Measurements from ENCODE around the gene PROCA1. TPM values are rescaled to one million over a fixed set of nuclear protein-coding genes. Genes with fewer than 3 reads are reported as not detected.

PROCA1 gene
- total and polyA plus RNA-seq, 9 of the 15 experiments (the other 6 are each of a cell fraction or from before 2014, with no cell fraction given), result 0.78 to 16.2 (median 5.6) TPM

- TF ChIP-seq MGA (IDR thresholded peaks at IDR 0.05) (peak; percentile 3; the same call in 1 of the 2 replicates), TSHZ1 (CRISPR knock-in tag; IDR thresholded peaks at IDR 0.05) (no peak), MTF1 (CRISPR knock-in tag; IDR thresholded peaks at IDR 0.05; ENCODE audit: borderline replicate concordance) (no peak), ZBTB1 (CRISPR knock-in tag; IDR thresholded peaks at IDR 0.05; ENCODE audit: borderline replicate concordance, low read depth) (no peak), JUNB (CRISPR knock-in tag; conservative IDR thresholded peaks at IDR 0.05) (no peak), PRMT5 (CRISPR knock-in tag; IDR thresholded peaks at IDR 0.05) (no peak), RBBP5 (IDR thresholded peaks at IDR 0.05; ENCODE audit: borderline replicate concordance, insufficient read depth, low read length, poor library complexity, severe bottlenecking) (no peak), TEAD2 (tag; IDR thresholded peaks at IDR 0.05) (no peak), SIX5 (IDR thresholded peaks at IDR 0.05; ENCODE audit: borderline replicate concordance in 1 of 2, insufficient read depth in 1 of 2, low read depth in 1 of 2, low read length in 2 of 2) (no peak), JUND (IDR thresholded peaks at IDR 0.05; ENCODE audit: borderline replicate concordance, low read depth, low read length) (no peak), JUND (tag; IDR thresholded peaks at IDR 0.05; ENCODE audit: borderline replicate concordance, low read depth, low read length) (no peak; the same call in 2 of the 3 replicates), TEAD1 (CRISPR knock-in tag; IDR thresholded peaks at IDR 0.05) (no peak)
These were observed 480 bp upstream of the PROCA1 start (continued) for GRCh38 chr17:28712032-28712704.
